Measurements from ENCODE around the gene NCDN.
A peak's percentile ranks its signal among the peaks of the same experiment; 100 is the strongest.

Gene NCDN

DNA sequence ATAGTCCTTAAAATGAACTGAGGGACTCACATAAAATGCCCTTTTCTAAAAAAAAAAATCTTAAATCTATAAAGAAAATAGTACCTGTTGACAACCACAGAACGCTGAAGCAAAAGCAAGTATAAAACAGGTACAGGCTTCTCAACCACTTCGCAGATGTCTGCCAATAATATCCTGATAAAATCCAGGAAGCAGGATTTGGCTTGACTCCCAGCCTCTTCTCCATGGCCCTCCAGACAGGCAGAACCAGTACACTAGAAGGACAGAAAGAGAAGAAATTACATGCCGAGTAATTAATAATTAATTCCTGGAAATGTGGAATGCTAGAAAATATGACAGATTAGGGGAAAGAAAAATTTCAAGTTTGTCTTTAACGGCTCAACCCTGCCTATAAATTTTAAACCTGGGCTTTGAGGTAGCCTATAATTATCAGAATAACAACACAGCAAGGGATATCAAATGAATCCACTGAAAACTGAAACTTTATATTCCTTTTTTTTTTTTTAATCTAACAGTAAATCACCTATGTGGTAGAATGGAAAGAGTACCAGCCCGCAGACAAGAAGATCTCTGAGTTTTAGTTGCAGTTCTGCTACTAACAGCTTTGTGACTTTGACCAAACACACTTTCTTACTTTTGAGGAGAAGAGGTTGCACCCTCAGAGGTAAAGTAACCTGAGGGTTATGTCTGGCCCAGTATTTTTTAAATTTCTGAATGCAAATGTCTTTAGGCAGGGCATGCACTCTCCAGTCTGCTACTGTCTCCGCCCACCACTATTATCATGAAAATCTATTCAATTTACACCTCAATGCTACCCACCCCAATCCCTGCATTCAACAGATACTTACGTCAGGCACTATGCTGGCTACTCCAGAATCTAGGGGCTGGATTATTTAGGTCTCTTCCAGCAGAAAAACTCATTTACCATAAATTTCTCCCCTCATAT lies 3.1 kb upstream of the NCDN start:
- DNase-seq (ENCODE audit: low read depth, low spot score): peak; percentile 60

DNA sequence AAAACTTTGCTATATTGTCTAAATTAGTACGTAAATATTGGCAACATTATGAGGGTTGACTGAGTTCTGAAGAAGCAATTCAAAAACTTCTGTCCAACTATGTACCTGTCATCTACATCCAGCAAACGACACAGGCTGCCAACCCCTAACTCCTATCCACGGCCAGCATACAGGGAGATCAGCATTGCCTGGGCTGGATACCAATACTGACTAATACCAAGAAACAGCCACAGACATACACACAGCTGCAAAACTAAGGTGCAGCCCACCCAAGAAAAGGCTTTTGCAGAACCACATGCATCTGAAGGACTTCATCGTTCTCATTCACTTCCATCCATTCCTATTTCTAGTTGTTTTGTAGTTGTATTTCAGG lies 2.4 kb upstream of the NCDN start:
- no peak for DNase-seq (ENCODE audit: low read depth, low spot score)

DNA sequence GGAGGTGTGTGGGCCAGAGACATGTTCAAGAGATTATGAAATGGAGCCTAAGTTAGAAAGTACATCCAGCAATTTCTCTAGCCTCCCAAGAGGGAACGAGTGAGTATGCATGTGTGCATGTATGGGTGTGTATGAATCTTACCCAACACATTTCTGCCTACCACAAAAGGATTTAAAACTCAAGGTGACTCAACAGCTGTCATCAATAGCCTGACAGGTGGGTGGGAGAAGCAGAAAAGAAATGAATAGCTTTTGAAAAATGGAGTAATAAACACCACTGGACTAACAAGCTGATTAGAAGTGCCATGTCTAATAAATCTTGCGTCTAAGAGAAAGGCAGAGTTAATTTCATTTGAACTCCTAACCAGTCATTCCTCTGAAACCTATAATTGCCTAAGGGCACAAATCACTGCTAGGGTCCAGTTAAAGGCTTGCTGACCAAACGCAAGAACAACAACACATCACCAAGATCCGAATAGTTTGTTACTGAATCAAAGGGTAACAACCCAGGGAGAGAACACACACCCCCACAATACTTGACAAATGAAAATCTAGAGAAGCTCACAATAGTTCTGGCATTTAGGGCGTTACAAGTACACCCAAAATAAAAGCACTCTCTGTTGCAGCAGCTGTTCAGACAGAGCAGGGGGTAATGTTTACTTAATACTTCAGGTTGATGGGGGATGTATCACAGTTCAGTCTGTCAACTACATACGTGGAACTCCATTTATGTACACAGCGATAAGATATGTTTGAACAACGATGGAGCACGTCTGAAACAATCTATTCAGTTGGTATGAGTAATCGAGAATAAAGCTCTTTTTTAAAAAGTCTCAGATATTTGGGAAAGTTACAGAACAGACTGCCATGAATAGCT lies 1.8 kb upstream of the NCDN start:
- DNase-seq (ENCODE audit: low read depth, low spot score): no peak

DNA sequence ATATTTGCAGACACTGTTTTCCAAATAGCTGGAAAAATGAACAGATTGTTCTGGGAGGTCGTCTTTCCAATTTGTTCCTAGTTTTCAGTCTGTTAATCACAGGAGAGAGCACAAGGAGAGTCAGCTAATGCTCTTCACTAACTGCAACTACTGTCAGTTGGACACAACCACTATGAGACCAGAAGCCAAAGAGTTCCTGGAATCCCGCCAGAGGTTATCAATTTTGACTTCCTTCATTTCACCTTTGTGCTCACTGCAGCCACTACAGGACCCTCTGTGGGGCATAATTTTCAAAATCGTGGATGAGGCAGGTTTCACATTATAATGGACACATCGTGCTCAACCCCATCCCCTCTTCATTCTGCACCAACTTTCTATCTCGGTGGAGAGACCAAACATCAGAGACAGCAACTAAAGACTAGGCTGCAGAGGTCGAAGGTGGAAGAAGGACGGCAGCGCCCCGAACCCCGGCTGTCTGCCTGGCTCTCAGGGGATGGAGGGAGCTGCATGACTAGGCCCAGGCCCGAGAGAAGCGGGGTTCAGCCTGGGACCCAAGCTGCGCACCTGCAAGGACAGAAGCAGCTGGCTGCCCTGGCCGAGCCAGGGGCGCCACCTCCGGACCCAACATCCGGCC lies 998 bp upstream of the NCDN start:
- no peak for DNase-seq (ENCODE audit: low read depth, low spot score)

DNA sequence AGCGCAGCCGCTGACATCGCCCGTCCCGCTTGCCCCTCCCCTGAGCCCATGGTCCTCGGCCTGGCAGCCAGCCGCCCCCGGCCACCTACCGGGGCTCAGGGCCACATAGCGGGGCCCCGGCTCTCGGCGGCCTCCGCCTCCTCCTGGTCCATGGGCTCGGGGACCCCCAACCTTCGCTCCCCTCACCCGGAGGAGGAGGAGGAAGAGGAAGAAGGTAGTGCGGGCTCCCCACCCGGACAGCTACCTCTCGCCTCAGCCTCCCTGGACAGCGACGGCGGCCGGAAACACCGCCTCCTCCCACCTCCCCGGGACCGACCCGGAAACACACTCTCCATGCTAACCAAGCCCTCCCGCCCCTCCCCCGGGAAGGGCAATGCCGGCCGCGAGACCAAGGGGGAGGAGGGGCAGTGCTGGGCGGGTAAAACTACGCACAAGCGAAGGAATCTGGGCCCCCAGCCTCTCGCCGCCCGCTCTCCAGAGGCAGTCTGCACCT lies 435 bp upstream of the NCDN start, which contains the start of gene KIAA0319L:
Gene KIAA0319L (minus strand): TSS at position 286 of the 493 bp plus-strand sequence. CDS start 2,912 bp downstream, outside the sequence.
- no peak for DNase-seq (ENCODE audit: low read depth, low spot score)

DNA sequence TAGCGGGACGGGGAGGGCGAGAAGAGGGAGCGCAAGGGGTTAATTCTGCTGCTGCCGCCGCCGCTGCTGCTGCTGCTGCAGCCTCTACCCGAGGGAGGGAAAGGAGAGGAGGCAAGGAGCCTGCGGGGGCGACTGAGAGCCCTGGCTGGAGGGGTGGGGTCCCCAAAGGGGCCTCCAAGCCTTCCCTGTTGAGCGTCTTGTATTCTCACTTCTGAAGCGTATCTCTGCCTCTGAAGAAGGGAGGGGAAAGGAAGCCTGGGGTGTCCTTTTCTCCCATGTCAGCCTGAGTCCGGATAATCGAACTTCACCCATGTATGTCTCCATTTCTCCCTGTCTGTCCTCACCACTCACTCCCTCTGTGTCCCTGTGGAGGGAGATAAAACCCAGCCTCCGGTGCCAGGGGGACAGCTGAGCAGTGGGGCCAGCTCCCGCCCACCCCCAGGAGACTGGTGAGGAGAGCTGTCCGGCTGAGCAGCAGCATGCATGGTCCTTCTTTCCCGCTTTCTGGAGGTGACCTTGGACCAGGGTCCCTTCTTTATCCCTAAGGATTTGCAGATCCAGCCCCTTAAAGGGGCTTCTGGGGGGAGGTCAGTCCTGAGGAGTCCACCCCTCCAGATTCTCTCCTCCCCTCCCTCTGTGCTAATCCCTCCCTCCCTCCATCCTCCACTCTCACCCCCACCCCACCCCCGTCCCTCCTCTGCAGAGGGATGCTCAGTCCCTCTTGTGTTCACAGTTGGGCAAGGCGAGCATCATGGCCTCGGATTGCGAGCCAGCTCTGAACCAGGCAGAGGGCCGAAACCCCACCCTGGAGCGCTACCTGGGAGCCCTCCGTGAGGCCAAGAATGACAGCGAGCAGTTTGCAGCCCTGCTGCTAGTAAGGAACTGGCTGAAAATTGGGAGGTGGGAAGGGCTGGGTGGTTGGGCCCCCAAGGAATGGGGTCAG lies 1.0 kb downstream of the NCDN start:
- peak; percentile 74 for DNase-seq (ENCODE audit: low read depth, low spot score)

DNA sequence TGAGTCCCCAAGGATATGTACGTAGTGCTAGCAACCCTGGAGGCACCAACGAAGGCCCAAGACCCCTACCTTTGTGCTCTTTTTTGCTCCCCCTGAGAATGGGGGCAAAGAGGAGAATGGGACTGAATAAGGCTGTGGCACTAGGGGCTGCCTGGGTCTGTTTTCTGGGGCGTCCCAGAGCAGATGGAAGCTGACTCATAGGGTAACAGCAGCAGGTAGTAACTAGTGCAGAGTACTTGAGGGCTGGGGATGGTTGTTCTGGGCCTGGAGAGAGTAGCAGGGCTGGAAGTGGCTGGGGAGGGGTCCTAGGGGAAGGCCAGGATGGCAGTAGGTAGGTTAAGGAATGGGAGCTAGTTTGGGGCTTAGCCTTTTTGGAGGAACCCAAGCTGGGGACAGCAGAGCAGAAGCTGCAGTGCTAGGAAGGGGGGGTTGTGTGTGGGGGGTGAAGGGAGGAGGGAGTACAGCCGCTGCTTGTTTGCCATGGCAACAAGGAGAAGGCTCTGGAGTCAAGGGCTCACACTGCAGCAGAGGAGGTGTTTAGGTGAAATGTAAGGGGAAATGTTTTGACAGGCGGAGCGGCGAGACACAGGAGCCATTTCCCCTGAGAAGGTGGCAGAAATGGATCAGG lies 1.8 kb downstream of the NCDN start:
- DNase-seq (ENCODE audit: low read depth, low spot score): no peak

DNA sequence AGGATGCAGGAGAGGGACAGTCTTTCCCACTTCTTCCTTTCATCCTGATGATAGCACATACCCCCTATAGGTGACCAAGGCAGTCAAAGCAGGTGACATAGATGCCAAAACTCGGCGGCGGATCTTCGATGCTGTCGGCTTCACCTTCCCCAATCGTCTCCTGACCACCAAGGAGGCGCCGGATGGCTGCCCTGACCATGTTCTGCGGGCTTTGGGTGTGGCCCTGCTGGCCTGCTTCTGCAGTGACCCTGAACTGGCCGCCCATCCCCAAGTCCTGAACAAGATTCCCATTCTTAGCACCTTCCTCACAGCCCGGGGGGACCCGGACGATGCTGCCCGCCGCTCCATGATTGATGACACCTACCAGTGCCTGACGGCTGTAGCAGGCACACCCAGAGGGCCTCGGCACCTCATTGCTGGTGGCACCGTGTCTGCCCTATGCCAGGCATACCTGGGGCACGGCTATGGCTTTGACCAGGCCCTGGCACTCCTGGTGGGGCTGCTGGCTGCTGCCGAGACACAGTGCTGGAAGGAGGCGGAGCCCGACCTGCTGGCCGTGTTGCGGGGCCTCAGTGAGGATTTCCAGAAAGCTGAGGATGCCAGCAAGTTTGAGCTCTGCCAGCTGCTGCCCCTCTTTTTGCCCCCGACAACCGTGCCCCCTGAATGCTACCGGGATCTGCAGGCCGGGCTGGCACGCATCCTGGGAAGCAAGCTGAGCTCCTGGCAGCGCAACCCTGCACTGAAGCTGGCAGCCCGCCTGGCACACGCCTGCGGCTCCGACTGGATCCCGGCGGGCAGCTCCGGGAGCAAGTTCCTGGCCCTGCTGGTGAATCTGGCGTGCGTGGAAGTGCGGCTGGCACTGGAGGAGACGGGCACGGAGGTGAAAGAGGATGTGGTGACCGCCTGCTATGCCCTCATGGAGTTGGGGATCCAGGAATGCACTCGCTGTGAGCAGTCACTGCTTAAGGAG lies 2.9 kb downstream of the NCDN start:
- DNase-seq (ENCODE audit: low read depth, low spot score): no peak

DNA sequence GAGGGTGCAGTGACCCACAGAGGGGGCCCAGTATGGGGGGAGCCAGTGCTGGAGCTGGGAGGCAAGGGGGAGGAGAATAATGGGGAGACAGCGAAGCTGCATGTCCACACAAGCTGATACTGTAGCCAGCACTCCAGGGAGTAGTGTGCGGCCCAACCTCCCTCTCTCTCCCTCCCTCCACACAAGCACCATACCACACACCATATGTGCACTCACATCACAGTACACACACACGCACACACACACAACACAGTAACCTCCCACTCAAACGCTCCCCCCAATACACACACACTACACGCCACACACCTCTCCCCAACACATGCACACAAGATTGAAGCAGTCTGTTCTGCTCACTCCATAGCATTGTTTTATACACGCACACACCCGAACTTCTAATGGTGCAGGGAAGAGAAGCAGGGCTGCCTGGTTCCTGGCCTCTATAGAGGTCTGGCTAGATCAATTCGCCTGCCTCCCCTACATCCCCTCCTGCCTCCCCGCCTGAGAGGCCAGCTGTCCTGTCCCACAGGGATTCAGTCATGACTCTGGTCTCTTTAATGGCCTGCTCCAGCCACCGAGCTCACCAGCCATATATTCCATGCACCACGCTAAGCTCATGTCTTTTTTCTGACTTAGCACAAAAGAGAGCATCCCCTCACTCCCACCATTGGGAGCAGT lies 3.8 kb downstream of the NCDN start:
- no peak for DNase-seq (ENCODE audit: low read depth, low spot score)

DNA sequence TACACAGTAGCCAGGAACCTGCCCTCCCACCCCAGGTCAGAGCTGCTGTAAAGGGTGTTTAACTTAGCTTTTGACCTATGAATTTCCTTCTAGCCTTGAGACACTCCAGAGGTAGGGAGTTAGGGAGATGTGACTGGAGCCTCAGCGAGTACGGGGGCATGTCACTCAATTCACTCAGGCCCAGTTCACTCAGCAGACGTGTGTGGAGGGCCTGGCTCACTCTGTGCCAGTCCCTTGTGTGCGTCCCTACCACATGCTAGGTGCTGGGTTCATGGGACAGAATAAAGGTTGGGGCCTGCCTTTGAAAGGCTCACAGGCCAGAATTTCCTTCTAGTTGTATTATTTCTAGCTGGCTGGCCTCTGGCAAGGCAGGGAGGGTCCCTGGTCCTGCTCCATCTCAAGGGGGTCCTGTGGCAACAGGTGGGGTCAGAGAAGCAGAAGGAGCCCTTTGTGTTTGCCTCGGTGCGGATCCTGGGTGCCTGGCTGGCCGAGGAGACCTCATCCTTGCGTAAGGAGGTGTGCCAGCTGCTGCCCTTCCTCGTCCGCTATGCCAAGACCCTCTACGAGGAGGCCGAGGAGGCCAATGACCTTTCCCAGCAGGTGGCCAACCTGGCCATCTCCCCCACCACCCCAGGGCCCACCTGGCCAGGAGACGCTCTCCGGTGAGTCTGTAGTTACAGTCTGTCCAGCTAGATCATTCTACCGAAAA lies 4.5 kb downstream of the NCDN start:
- DNase-seq (ENCODE audit: low read depth, low spot score): no peak

DNA sequence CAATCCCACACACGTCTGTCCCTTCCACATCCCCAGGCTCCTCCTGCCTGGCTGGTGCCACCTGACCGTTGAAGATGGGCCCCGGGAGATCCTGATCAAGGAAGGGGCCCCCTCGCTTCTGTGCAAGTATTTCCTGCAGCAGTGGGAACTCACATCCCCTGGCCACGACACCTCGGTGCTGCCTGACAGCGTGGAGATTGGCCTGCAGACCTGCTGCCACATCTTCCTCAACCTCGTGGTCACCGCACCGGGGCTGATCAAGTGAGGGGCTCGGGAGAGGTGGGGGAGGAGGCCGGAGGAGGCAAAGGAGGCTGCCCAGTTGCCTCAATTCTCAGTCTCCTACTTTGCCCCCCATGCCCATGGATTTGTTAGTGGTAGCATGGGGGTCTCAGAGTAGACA lies 5.6 kb downstream of the NCDN start:
- no peak for DNase-seq (ENCODE audit: low read depth, low spot score)

DNA sequence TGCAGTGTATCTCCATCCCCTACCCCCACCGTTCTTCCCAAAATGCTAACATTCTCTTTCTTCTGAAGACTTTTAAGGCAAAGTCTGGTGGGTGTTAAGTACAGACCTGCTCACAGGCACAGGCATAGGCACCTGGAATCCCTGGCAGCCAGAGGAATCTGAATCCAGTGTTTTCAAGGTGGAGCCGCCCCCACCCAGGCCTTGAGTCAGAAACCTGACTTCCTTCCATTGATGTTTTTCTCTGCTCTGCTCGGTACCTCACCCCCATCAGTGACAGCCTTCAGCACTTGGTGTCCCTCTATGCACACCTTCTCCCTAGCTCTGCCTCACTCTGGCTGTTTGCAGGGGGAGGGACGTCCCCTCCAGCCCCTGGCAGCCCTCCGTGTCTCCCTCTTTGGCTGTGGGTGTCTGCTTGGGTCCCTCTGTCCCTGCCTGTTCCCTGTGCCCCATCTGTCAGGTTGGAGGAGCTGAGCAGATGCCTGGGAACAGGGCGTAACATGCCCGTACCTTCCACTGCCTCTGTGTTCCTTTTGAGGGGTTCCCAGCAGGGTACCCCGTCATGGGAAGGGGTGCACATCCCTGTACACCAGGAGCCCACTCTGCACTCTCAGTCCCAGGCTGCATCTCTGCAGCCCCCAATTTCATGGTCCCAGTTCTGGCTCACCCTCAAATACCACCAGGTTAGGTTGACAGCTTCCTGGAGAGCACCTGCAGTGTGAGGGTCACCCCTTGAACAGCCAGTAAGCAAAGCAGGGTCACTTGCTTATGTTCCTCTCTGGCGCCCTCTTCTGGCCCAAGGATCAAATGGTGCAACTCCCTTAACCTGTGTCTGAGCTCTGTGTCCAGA lies 6.7 kb downstream of the NCDN start:
- peak; percentile 84 for DNase-seq (ENCODE audit: low read depth, low spot score)

DNA sequence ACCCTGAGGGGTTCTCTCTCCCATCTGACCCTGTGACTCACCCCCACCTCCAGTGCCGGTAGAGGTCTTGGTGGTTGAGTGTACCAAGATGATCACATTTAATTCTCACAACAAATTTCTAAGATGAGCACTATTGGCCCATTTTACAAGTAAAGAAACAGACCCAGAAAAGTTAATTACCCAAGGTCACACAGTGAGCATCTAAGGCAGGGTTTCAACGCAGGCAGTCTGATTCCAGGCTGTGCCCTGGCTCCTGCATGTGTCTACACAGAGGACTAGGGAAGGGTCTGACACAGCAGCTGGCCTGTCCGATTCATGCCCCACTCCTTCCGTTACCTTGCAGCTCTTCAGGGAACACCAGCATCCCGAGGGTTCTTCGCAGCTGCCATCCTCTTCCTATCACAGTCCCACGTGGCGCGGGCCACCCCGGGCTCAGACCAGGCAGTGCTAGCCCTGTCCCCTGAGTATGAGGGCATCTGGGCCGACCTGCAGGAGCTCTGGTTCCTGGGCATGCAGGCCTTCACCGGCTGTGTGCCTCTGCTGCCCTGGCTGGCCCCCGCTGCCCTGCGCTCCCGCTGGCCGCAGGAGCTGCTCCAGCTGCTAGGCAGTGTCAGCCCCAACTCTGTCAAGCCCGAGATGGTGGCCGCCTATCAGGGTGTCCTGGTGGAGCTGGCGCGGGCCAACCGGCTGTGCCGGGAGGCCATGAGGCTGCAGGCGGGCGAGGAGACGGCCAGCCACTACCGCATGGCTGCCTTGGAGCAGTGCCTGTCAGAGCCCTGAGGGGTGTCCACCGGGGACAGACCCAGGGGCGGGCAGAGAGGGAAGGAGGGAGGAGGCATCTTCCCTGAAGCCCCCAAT lies 7.5 kb downstream of the NCDN start:
- DNase-seq (ENCODE audit: low read depth, low spot score): no peak

DNA sequence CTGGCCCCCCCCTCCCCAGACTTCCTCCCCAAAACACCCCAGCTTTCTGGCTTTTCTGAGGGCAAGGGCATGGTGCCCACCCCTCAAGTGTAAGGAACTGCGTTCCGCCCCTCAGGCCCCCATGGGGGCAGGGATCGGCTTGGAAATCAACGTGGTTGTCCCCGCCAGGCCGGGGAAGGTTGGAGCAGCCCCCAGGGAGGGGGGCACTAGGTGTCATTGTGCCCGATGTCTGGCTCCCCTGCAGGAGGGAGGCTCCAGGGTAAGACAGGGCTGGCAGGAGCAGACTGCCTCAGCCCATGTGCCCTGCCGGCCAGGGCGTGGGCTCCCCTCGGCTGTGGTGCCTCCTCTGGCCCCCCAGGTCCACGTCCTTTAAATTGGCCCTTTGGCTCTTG lies 8.1 kb downstream of the NCDN start:
- DNase-seq (ENCODE audit: low read depth, low spot score): no peak

DNA sequence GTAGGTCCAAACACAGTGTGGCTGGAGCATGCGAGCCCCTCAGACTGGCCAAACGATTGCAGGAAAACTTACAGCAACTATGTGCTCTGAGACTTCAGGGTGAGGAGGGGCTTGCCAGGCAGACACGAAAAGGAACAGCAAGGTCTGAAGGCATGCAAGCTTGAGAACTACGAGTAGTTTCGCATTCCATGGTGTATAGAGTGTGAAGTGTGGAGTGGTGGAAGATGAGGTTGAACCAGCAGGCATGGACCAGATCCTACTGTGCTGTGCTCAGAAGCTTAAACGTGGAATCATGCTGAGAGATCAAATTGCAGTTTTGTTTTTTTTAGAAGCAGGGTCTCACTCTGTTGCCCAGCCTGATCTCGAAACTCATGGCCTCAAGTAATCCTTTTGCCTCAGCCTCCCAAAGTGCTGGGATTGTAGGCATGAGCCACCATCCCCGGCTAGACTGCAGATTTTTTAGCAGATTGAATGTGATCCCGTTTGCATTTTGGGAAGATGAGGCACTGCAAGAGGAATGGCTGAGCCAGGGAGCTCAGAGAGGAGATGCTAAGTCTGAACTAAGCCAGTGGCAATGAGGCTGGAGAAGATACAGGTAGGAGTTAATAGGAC lies 10.5 kb downstream of the NCDN start:
- DNase-seq (ENCODE audit: low read depth, low spot score): no peak

Data from ELF-1 (cell line).